ENCODE measurements around the gene TREM1.
"Not testable (repeated sequence)": the region's sequence is repeated elsewhere in the genome, so short reads cannot be mapped to it uniquely, and the experiment has no call there.

TREM1 gene

GRCh38 chr6:41257369-41258195 is 28.9 kb downstream of the TREM1 start:
- no peak for FAIRE-seq

- FAIRE-seq: no peak
These were observed 30.1 kb downstream of the TREM1 start for GRCh38 chr6:41256383-41256782.

- FAIRE-seq: no peak
These were observed 30.7 kb downstream of the TREM1 start for GRCh38 chr6:41255638-41256246.

GRCh38 chr6:41255110-41255509 is 31.4 kb downstream of the TREM1 start:
- FAIRE-seq: no peak

- no peak for FAIRE-seq
These were observed 33.9 kb downstream of the TREM1 start for GRCh38 chr6:41252401-41253169.

- no peak for FAIRE-seq
These were observed 38.4 kb downstream of the TREM1 start for GRCh38 chr6:41247882-41248705.

- no peak for FAIRE-seq
These were observed 39.1 kb downstream of the TREM1 start for GRCh38 chr6:41247288-41247865.

GRCh38 chr6:41246529-41246928 is 40.0 kb downstream of the TREM1 start:
- FAIRE-seq: not testable (repeated sequence)

- no peak for FAIRE-seq
These were observed 46.9 kb downstream of the TREM1 start for GRCh38 chr6:41239467-41240159.

- no peak for FAIRE-seq
These were observed 49.4 kb downstream of the TREM1 start for GRCh38 chr6:41237128-41237527.

GRCh38 chr6:41236276-41236675 is 50.2 kb downstream of the TREM1 start:
- no peak for FAIRE-seq

- no peak for FAIRE-seq
These were observed 53.8 kb downstream of the TREM1 start for GRCh38 chr6:41232667-41233066.

GRCh38 chr6:41231246-41231645 is 55.2 kb downstream of the TREM1 start:
- FAIRE-seq: no peak

- no peak for FAIRE-seq
These were observed 56.8 kb downstream of the TREM1 start for GRCh38 chr6:41229721-41230120.

- no peak for FAIRE-seq
These were observed 57.9 kb downstream of the TREM1 start for GRCh38 chr6:41228616-41229015.

GRCh38 chr6:41228096-41228495 is 58.4 kb downstream of the TREM1 start, which contains the start of gene TREML4:
TSS of gene TREML4 (plus strand) at chr6:41228349. CDS start at chr6:41228428, 79 bp downstream.
- FAIRE-seq: no peak

GRCh38 chr6:41226752-41227151 is 59.7 kb downstream of the TREM1 start:
- no peak for FAIRE-seq

GRCh38 chr6:41224800-41225199 is 61.7 kb downstream of the TREM1 start:
- FAIRE-seq: no peak
